H1 (cell line): ENCODE results near the gene CHD1. TPM values are rescaled to one million over a fixed set of nuclear protein-coding genes. Genes with fewer than 3 reads are reported as not detected.

ENCODE experiments used
- CTCF ChIA-PET: fragments of 300-600 bp; sonication (Branson Sonifier 250); formaldehyde crosslinking; loops from one replicate; lab custom pipeline; 2021; ENCODE audit not compliant: partially characterized antibody; lab: Charles Lee
- POLR2A ChIA-PET: fragments of 300-600 bp; sonication (Branson Sonifier 250); formaldehyde crosslinking; loops from one replicate; lab custom pipeline; 2021; ENCODE audit warnings: inconsistent platforms; ENCODE audit not compliant: partially characterized antibody; lab: Charles Lee
- DNase-seq, 2 experiments: peaks; one replicate each; pipeline versions ENCODE4 v3.0.0 to v3.0.0-alpha.2; 2010 to 2022; ENCODE audit warnings: low spot score in 2 of 2, low read depth in 1 of 2, mixed read lengths in 1 of 2
- FAIRE-seq: peaks from 2 replicates; lab custom pipeline; 2011; peaks lifted over from hg19 to GRCh38; lab: Jason Lieb, UNC
- H2AFZ ChIP-seq: 2 replicates; pipeline ENCODE4 v1.8.1; 2012; ENCODE audit warnings: low read length, inconsistent platforms
- H2AK5ac ChIP-seq: 2 replicates; pipeline ENCODE4 v1.6.1; 2013; ENCODE audit warnings: low read depth, low read length
- H2BK120ac ChIP-seq: replicated peaks from 2 replicates; pipeline ENCODE3; 2013; ENCODE audit warnings: low read depth, low read length, inconsistent platforms
- H2BK12ac ChIP-seq: 2 replicates; pipeline ENCODE4 v1.6.1; 2013; ENCODE audit warnings: low read depth, low read length
- H2BK15ac ChIP-seq: 2 replicates; pipeline ENCODE4 v1.6.1; 2013; ENCODE audit warnings: low read length
- H2BK20ac ChIP-seq: 2 replicates; pipeline ENCODE4 v1.6.1; 2013; ENCODE audit warnings: low read length
- H2BK5ac ChIP-seq: 2 replicates; pipeline ENCODE4 v1.6.1; 2013; ENCODE audit warnings: low read depth, low read length
- H3K14ac ChIP-seq: 2 replicates; pipeline ENCODE4 v1.6.1; 2013; ENCODE audit warnings: inconsistent platforms; ENCODE audit not compliant: insufficient read length
- H3K18ac ChIP-seq: 2 replicates; pipeline ENCODE4 v1.6.1; 2013; ENCODE audit warnings: low read length; ENCODE audit errors: extremely low read depth
- H3K23ac ChIP-seq: 2 replicates; pipeline ENCODE4 v1.6.1; 2013; ENCODE audit warnings: inconsistent platforms; ENCODE audit not compliant: insufficient read length
- H3K23me2 ChIP-seq: 2 replicates; pipeline ENCODE4 v1.6.1; 2013; ENCODE audit warnings: low read depth, low read length
- H3K27ac ChIP-seq: 2 replicates; pipeline ENCODE4 v1.6.1; 2011; ENCODE audit warnings: low read depth, low read length, inconsistent platforms
- H3K27me3 ChIP-seq, 4 experiments: replicated peaks in 1 of 4; 1 replicate in 1 of 4; 2 replicates in 3 of 4; pipeline versions ENCODE4 v1.6.1 to v1.8.1; 2011 to 2013; ENCODE audit warnings: low read length in 3 of 4, mild to moderate bottlenecking in 3 of 4, inconsistent platforms in 2 of 4, mixed read lengths in 2 of 4, moderate library complexity in 1 of 4; ENCODE audit not compliant: control insufficient read depth in 3 of 4, insufficient read depth in 3 of 4; ENCODE audit errors: extremely low read depth in 1 of 4
- H3K36me3 ChIP-seq, 4 experiments: 2 replicates each; pipeline versions ENCODE4 v1.6.1 to v1.8.1; 2011 to 2013; ENCODE audit warnings: mild to moderate bottlenecking in 4 of 4, low read length in 3 of 4, moderate library complexity in 2 of 4, control low read depth in 1 of 4, inconsistent platforms in 1 of 4; ENCODE audit not compliant: insufficient read depth in 4 of 4, control insufficient read depth in 2 of 4
- H3K4ac ChIP-seq: replicated peaks from 2 replicates; pipeline ENCODE3; 2013; ENCODE audit warnings: low read length, low read depth, mixed read lengths, inconsistent platforms; ENCODE audit not compliant: insufficient read length
- H3K4me1 ChIP-seq, 4 experiments: replicated peaks in 1 of 4; 1 replicate in 1 of 4; 2 replicates in 3 of 4; pipeline versions ENCODE4 v1.6.1 to v1.8.1; 2011 to 2013; ENCODE audit warnings: low read length in 3 of 4, inconsistent platforms in 2 of 4, mixed read lengths in 1 of 4; ENCODE audit not compliant: insufficient read depth in 4 of 4, control insufficient read depth in 3 of 4
- H3K4me2 ChIP-seq, 2 experiments: 2 replicates each; pipeline versions ENCODE4 v1.6.1 to v1.8.1; 2011 to 2013; ENCODE audit warnings: low read depth in 2 of 2, low read length in 2 of 2, control low read depth in 1 of 2, inconsistent platforms in 1 of 2, mild to moderate bottlenecking in 1 of 2; ENCODE audit not compliant: insufficient read depth in 1 of 2
- H3K4me3 ChIP-seq, 4 experiments: fragments of 200-600, 300-600 bp in 1 of 4; sonication (generic), shearing (Covaris generic), sonication (Bioruptor Twin) in 1 of 4; 2 replicates each; pipeline versions ENCODE4 v1.5.1 to v1.8.1; 2011 to 2016; ENCODE audit warnings: low read length in 4 of 4, low read depth in 3 of 4, control low read depth in 2 of 4, inconsistent platforms in 2 of 4, mild to moderate bottlenecking in 2 of 4, mixed read lengths in 1 of 4, moderate library complexity in 1 of 4; ENCODE audit not compliant: insufficient read depth in 2 of 4; ENCODE audit errors: extremely low read depth in 1 of 4
- H3K56ac ChIP-seq: replicated peaks from 2 replicates; pipeline ENCODE3; 2013; ENCODE audit warnings: low read depth, mild to moderate bottlenecking, mixed read lengths, low read length, inconsistent platforms; ENCODE audit not compliant: insufficient read length
- H3K79me1 ChIP-seq: 2 replicates; pipeline ENCODE4 v1.6.1; 2013; ENCODE audit warnings: low read depth, low read length, control low read depth
- H3K79me2 ChIP-seq, 2 experiments: 2 replicates each; pipeline versions ENCODE4 v1.6.1 to v1.8.1; 2012 to 2013; ENCODE audit warnings: low read length in 2 of 2, mild to moderate bottlenecking in 2 of 2, inconsistent platforms in 1 of 2; ENCODE audit not compliant: insufficient read depth in 2 of 2, control insufficient read depth in 1 of 2
- H3K9ac ChIP-seq, 4 experiments: replicated peaks in 1 of 4; 1 replicate in 1 of 4; 2 replicates in 3 of 4; pipeline versions ENCODE4 v1.6.1 to v1.8.1; 2011 to 2013; ENCODE audit warnings: low read depth in 3 of 4, low read length in 3 of 4, control low read depth in 2 of 4, mild to moderate bottlenecking in 2 of 4, moderate library complexity in 2 of 4, inconsistent platforms in 1 of 4; ENCODE audit errors: extremely low read depth in 1 of 4
- H3K9me3 ChIP-seq, 2 experiments: 2 replicates each; pipeline versions ENCODE4 v1.6.1 to v1.8.1; 2012 to 2013; ENCODE audit warnings: mild to moderate bottlenecking in 2 of 2, moderate library complexity in 2 of 2, control low read depth in 1 of 2, inconsistent platforms in 1 of 2, low read depth in 1 of 2, low read length in 1 of 2, mixed read lengths in 1 of 2; ENCODE audit not compliant: insufficient read depth in 2 of 2
- H4K20me1 ChIP-seq, 2 experiments: replicated peaks in 1 of 2; 2 replicates each; pipeline versions ENCODE3 to v1.8.1; 2011 to 2013; ENCODE audit warnings: inconsistent platforms in 2 of 2, low read length in 2 of 2, mild to moderate bottlenecking in 1 of 2; ENCODE audit not compliant: insufficient read depth in 2 of 2, control insufficient read depth in 1 of 2
- H4K5ac ChIP-seq: 2 replicates; pipeline ENCODE4 v1.6.1; 2013; ENCODE audit warnings: low read length, low read depth, mixed read lengths, inconsistent platforms; ENCODE audit not compliant: insufficient read length
- H4K8ac ChIP-seq: 2 replicates; pipeline ENCODE4 v1.8.0; 2013; ENCODE audit warnings: mild to moderate bottlenecking, moderate library complexity, low read length, inconsistent platforms; ENCODE audit not compliant: insufficient read depth; ENCODE audit errors: extremely low read depth
- H4K91ac ChIP-seq: replicated peaks from 2 replicates; pipeline ENCODE3; 2013; ENCODE audit warnings: low read length, mixed read lengths, inconsistent platforms; ENCODE audit not compliant: insufficient read length
- FOSL1 ChIP-seq: IDR thresholded peaks from 2 replicates; pipeline ENCODE4 v1.6.1; 2011; ENCODE audit warnings: mild to moderate bottlenecking, low read depth, low read length, moderate library complexity; ENCODE audit not compliant: insufficient read depth
- KDM4A ChIP-seq: IDR thresholded peaks from one replicate; pipeline ENCODE4 v1.7.1; 2012; ENCODE audit warnings: low read depth, mild to moderate bottlenecking, moderate library complexity, low read length, inconsistent platforms; ENCODE audit not compliant: severe bottlenecking
- SP1 ChIP-seq: IDR thresholded peaks from 2 replicates; pipeline ENCODE4 v1.6.1; 2011; ENCODE audit warnings: low read depth, low read length
- WGBS, 2 experiments: shearing (Covaris generic) in 1 of 2; methylation state at CpG; one replicate each; pipeline versions ENCODE4 v1.1.6 to v1.1.7; 2013 to 2015; ENCODE audit warnings: low lambda C conversion rate in 2 of 2, mixed read lengths in 2 of 2, inconsistent platforms in 1 of 2, low coverage in 1 of 2, missing lambda C conversion rate in 1 of 2; ENCODE audit not compliant: insufficient replicate concordance in 2 of 2, insufficient coverage in 1 of 2, insufficient read length in 1 of 2; ENCODE audit errors: extremely low coverage in 1 of 2, missing lambda C conversion rate in 1 of 2; 5-methylcytosine and 5-hydroxymethylcytosine counted together
- polyA plus RNA-seq, 7 experiments: library from polyadenylated mRNA; depleted of rRNA in 3 of 7; stranded (reverse) in 5 of 7; unstranded in 2 of 7; fragments of >200 nt in 5 of 7; fragments of 200-250 nt in 2 of 7; gene quantifications; 1 replicate in 5 of 7; 2 replicates in 1 of 7; 4 replicates in 1 of 7; pipeline versions ENCODE4 v1.2.1 to v1.2.3, GENCODE V29; 2011 to 2013; ENCODE audit warnings: missing spikeins in 2 of 7, mixed read lengths in 2 of 7
- total RNA-seq: library from RNA; stranded (reverse); fragmentation: NEBNext Ultra II Directional; extraction: Animal tissue kit (Norgen Biotek cat#: 25700); gene quantifications from 2 replicates; pipeline ENCODE4 v1.2.1, GENCODE V29; 2021

The CHD1 gene
- total and polyA plus RNA-seq, 2 of the 8 experiments (the other 6 are each of a cell fraction or from before 2014, with no cell fraction given): 15.6 to 53.0 TPM

GRCh38 chr5:98825582-98826375 is 103.0 kb downstream of the CHD1 start:
- Histone ChIP-seq H3K18ac (no peak overlapping the region), H2AFZ (no peak overlapping the region)
- FAIRE-seq: no peak

More at GRCh38 chr5:98825582-98826375, 103.0 kb downstream of the CHD1 start:
- Histone ChIP-seq H3K23ac (no peak overlapping the region), H3K4ac (no peak overlapping the region), H3K27ac (no peak overlapping the region), H4K8ac (no peak overlapping the region), H3K14ac (no peak overlapping the region), H2BK120ac (no peak overlapping the region), H4K91ac (no peak overlapping the region), H3K79me2 (no peaks in the 10 kb centered on the region), H4K20me1 (no peaks in the 10 kb centered on the region), H2BK20ac (no peak overlapping the region), H3K56ac (no peak overlapping the region), H3K4me1 (no peaks in the 10 kb centered on the region; a peak in 1 of 7 replicates), H3K4me3 (no peak overlapping the region), H3K27me3 (peaks cover 0 to 1% (median 0%) of the 10 kb centered on the region in 4 experiments; a peak in 1 of 7 replicates), H2BK5ac (no peak overlapping the region), H3K36me3 (no peaks in the 10 kb centered on the region), H3K9ac (no peak overlapping the region), H3K9me3 (no peaks in the 10 kb centered on the region; a peak in 1 of 4 replicates), H4K5ac (no peak overlapping the region), H2BK15ac (no peak overlapping the region), H3K4me2 (no peak overlapping the region), H2BK12ac (no peak overlapping the region), H3K23me2 (no peaks in the 10 kb centered on the region), H3K79me1 (no peaks in the 10 kb centered on the region), H2AK5ac (no peak overlapping the region)
- TF ChIP-seq FOSL1 (no peak), KDM4A (no peak), SP1 (no peak)
- CTCF ChIA-PET: interaction anchor here (0.7 to 3.9 kb wide), 3 partner anchors 17 to 1208 kb away, joined by 3 to 18 read pairs (median 3); no protein-coding TSS in a partner anchor
- POLR2A ChIA-PET: no interaction called here
- WGBS, 2 experiments: 89% methylated on average over 4 of the region's 4 CpGs; no CpG with 5 or more reads in 1 of the 2 experiments
- DNase-seq: no peak
